H1 (cell line): Measurements from ENCODE around the gene TMEM163.

Experiments used
- CTCF ChIP-seq, 3 experiments: IDR thresholded peaks; 1 replicate in 2 of 3; 2 replicates in 1 of 3; pipeline versions ENCODE4 v1.5.1 to v1.6.1; 2011; ENCODE audit warnings: low read length in 3 of 3, mild to moderate bottlenecking in 3 of 3, inconsistent platforms in 2 of 3, low read depth in 1 of 3, moderate library complexity in 1 of 3; ENCODE audit not compliant: insufficient read depth in 1 of 3; ENCODE audit errors: control extremely low read depth in 1 of 3
- EP300 ChIP-seq, 2 experiments: IDR thresholded peaks; 1 replicate in 1 of 2; 2 replicates in 1 of 2; pipeline ENCODE4 v1.6.1; 2011 to 2012; ENCODE audit warnings: low read depth in 2 of 2, low read length in 2 of 2, mild to moderate bottlenecking in 2 of 2, borderline replicate concordance in 1 of 2, inconsistent platforms in 1 of 2, moderate library complexity in 1 of 2
- GABPA ChIP-seq: IDR thresholded peaks from 2 replicates; pipeline ENCODE4 v1.6.1; 2011; ENCODE audit warnings: mild to moderate bottlenecking, low read length, moderate library complexity, borderline replicate concordance; ENCODE audit not compliant: insufficient read depth
- HDAC2 ChIP-seq, 2 experiments: fragments of 300-600 bp in 1 of 2; sonication (generic) in 1 of 2; IDR thresholded peaks; 2 replicates each; pipeline ENCODE4 v1.6.1; 2011 to 2012; ENCODE audit warnings: low read depth in 2 of 2, low read length in 2 of 2, mild to moderate bottlenecking in 2 of 2, moderate library complexity in 2 of 2, borderline replicate concordance in 1 of 2, inconsistent platforms in 1 of 2
- POLR2A ChIP-seq, 2 experiments: IDR thresholded peaks; 1 replicate in 1 of 2; 2 replicates in 1 of 2; pipeline ENCODE4 v1.6.1; 2011; ENCODE audit warnings: low read depth in 2 of 2, low read length in 2 of 2, mild to moderate bottlenecking in 2 of 2; ENCODE audit errors: control extremely low read depth in 1 of 2
- RAD21 ChIP-seq, 2 experiments: IDR thresholded peaks in 1 of 2; conservative IDR thresholded peaks in 1 of 2; 2 replicates each; pipeline ENCODE4 v1.6.1; 2011; ENCODE audit warnings: low read depth in 2 of 2, low read length in 2 of 2, improper control_type of control experiment in 1 of 2, inconsistent platforms in 1 of 2, mild to moderate bottlenecking in 1 of 2, moderate library complexity in 1 of 2

- TF ChIP-seq CTCF (IDR thresholded peaks at IDR 0.05; ENCODE audit: control extremely low read depth in 1 of 3, insufficient read depth in 1 of 3, low read depth in 1 of 3, low read length in 3 of 3) (no peak), POLR2A (IDR thresholded peaks at IDR 0.05; ENCODE audit: control extremely low read depth in 1 of 2, low read depth in 2 of 2, low read length in 2 of 2) (no peak), EP300 (IDR thresholded peaks at IDR 0.05; ENCODE audit: borderline replicate concordance in 1 of 2, low read depth in 2 of 2, low read length in 2 of 2) (no peak), HDAC2 (IDR thresholded peaks at IDR 0.05; ENCODE audit: borderline replicate concordance in 1 of 2, low read depth in 2 of 2, low read length in 2 of 2) (no peak), RAD21 (IDR thresholded peaks at IDR 0.05 in 1 of 2, conservative IDR thresholded peaks at IDR 0.05 in 1 of 2; ENCODE audit: low read depth in 2 of 2, low read length in 2 of 2) (no peak), GABPA (no peak)
Measured at GRCh38 chr2:134713176-134713575, 5.6 kb downstream of the TMEM163 start.
